Activated CD8-positive, alpha-beta T cell treated with anti-CD3 and anti-CD28 coated beads, Interleukin-2, amount 10 ng/mL, durations not matched to agents 7 days and 5 days (primary cell): ENCODE results near the gene MIPEP. TPM values are rescaled to one million over a fixed set of nuclear protein-coding genes. Genes with fewer than 3 reads are reported as not detected.

Experiments
- ATAC-seq: fragments of 150-1000 bp; cut with Tn5 transposase; one replicate; pipeline ENCODE4 v1.10.0; 2021; ENCODE audit warnings: moderate library complexity
- CTCF ChIA-PET: fragments of 350-600 bp; sonication (Branson Sonifier 250); formaldehyde crosslinking; loops from one replicate; lab custom pipeline; 2021; ENCODE audit warnings: antibody characterized with exemption; lab: Charles Lee
- POLR2A ChIA-PET: fragments of 350-600 bp; sonication (Branson Sonifier 250); formaldehyde crosslinking; loops from one replicate; lab custom pipeline; 2021; ENCODE audit warnings: antibody characterized with exemption; lab: Charles Lee
- DNase-seq: peaks from one replicate; pipeline ENCODE4 v3.0.0-alpha.2; 2020
- H3K27ac Mint-ChIP-seq: one replicate; pipeline ENCODE4 v1.8.0; 2021; ENCODE audit warnings: mild to moderate bottlenecking, mixed read lengths
- H3K27me3 Mint-ChIP-seq: one replicate; pipeline ENCODE4 v1.8.0; 2021; ENCODE audit warnings: low read depth, mixed read lengths
- H3K36me3 Mint-ChIP-seq: one replicate; pipeline ENCODE4 v1.8.0; 2021; ENCODE audit warnings: low read depth, mixed read lengths
- H3K4me1 Mint-ChIP-seq: one replicate; pipeline ENCODE4 v1.8.0; 2021; ENCODE audit warnings: low read depth, mixed read lengths
- H3K4me3 Mint-ChIP-seq: one replicate; pipeline ENCODE4 v1.8.0; 2021; ENCODE audit warnings: mild to moderate bottlenecking, mixed read lengths
- H3K9me3 Mint-ChIP-seq: one replicate; pipeline ENCODE4 v1.8.0; 2022; ENCODE audit warnings: mixed read lengths; ENCODE audit not compliant: insufficient read depth
- total RNA-seq, 2 experiments: library from RNA; stranded (reverse); gene quantifications; one replicate each; pipeline ENCODE4 v1.2.3, GENCODE V29; 2021

MIPEP gene
- total RNA-seq, 2 experiments from 2014 or later = 9.6 to 11.6 TPM

DNA sequence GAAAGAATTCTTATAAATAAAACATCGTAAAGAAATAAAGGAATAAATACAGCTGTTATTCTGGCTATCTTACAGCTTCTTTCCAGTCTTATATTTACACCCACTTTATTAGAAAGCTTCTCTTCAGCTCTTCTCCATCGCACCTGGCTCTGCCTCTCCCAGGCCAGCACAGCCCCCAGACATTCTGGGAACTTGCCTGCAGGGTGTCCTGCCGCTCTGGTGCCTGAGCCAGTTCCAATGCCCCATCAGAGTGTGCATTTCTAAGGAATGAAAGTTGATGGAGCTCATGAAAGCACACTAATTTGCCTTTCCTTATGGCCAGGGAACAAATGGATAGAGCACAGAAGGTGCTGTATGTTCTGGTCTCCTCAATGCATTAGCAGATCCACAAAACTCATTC lies 68.7 kb downstream of the MIPEP start:
- Mint-ChIP-seq H3K9me3 (peaks cover 7% of the 10 kb centered on the region), H3K36me3 (peaks cover 12% of the 10 kb centered on the region), H3K4me3 (no peak overlapping the region), H3K27me3 (no peaks in the 10 kb centered on the region), H3K27ac (no peak overlapping the region), H3K4me1 (peaks cover 4% of the 10 kb centered on the region)
- DNase-seq (no peak), ATAC-seq (no peak)
- POLR2A ChIA-PET = no interaction called here
- CTCF ChIA-PET = no interaction called here

DNA sequence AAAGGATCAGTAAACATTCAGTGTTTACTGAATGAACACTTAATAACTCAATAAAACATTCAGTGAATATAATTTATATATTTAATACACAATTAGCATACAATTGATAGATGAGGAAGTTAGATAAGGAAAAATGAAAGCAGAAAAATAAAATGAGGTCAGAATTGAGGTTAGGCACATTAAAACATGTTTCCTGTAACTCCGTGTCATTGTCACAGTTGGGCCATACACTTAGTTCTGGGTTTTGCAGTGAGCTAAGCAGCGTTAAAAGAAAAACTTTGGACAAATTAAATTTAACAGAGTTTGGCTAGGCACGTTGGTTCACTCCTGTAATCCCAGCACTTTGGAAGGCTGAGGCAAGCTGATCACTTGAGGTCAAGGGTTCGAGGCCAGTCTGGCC lies 71.4 kb downstream of the MIPEP start:
- Mint-ChIP-seq H3K4me1 (peaks cover 4% of the 10 kb centered on the region), H3K27ac (no peak overlapping the region), H3K27me3 (no peaks in the 10 kb centered on the region), H3K4me3 (no peak overlapping the region), H3K36me3 (peaks cover 5% of the 10 kb centered on the region), H3K9me3 (no peaks in the 10 kb centered on the region)
- ChIA-PET POLR2A (no interaction called here), CTCF (no interaction called here)
- no peak for DNase-seq
- ATAC-seq = no peak

DNA sequence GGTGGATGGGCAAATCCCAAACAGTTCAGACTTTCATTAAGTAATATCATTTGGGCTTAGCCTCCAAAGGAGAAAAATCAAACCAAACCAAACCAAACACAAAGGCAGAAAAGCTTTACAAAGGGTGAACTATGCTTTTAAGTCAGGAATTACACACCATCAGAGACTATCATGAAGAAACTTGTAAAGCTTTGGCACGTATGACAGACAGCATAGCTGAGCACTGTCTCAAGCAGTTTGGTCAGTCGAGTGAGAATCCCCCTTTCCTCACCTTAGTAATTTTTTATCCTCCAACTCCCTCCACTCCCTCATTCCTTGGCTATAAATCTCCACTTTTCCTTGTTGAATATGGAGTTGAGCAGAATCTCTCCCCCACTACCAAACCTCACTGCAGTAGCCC lies 72.1 kb downstream of the MIPEP start:
- ChIA-PET POLR2A (no interaction called here), CTCF (no interaction called here)
- no peaks in the 10 kb centered on the region for H3K36me3 Mint-ChIP-seq
- no peak overlapping the region for H3K27ac Mint-ChIP-seq
- no peaks in the 10 kb centered on the region for H3K9me3 Mint-ChIP-seq
- H3K4me3 Mint-ChIP-seq = no peak overlapping the region
- H3K4me1 Mint-ChIP-seq = peaks cover 4% of the 10 kb centered on the region
- no peak for DNase-seq
- H3K27me3 Mint-ChIP-seq = no peaks in the 10 kb centered on the region
- ATAC-seq = no peak

DNA sequence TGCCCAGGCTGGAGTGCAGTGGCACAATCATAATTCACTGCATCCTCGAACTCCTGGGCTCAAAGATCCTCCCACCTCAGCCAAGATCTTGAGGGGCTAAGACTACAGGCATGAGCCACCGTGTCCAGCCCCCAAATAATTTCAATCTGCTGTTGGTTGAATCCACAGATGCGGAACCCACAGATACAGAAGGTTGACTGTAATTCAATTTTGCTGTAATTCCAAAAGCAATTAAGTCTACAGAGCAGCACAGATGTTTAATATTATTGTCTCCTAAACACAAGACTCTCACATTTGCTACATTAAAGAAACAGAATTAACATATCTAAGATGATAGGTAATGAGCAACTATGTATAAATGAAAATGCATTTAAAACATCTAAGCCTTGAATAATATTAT lies 75.6 kb downstream of the MIPEP start:
- ATAC-seq = no peak
- no peaks in the 10 kb centered on the region for H3K9me3 Mint-ChIP-seq
- no peaks in the 10 kb centered on the region for H3K27me3 Mint-ChIP-seq
- H3K4me1 Mint-ChIP-seq = peaks cover 4% of the 10 kb centered on the region
- DNase-seq = no peak
- H3K36me3 Mint-ChIP-seq = no peaks in the 10 kb centered on the region
- ChIA-PET CTCF (no interaction called here), POLR2A (no interaction called here)
- H3K4me3 Mint-ChIP-seq = no peak overlapping the region
- H3K27ac Mint-ChIP-seq = no peak overlapping the region

DNA sequence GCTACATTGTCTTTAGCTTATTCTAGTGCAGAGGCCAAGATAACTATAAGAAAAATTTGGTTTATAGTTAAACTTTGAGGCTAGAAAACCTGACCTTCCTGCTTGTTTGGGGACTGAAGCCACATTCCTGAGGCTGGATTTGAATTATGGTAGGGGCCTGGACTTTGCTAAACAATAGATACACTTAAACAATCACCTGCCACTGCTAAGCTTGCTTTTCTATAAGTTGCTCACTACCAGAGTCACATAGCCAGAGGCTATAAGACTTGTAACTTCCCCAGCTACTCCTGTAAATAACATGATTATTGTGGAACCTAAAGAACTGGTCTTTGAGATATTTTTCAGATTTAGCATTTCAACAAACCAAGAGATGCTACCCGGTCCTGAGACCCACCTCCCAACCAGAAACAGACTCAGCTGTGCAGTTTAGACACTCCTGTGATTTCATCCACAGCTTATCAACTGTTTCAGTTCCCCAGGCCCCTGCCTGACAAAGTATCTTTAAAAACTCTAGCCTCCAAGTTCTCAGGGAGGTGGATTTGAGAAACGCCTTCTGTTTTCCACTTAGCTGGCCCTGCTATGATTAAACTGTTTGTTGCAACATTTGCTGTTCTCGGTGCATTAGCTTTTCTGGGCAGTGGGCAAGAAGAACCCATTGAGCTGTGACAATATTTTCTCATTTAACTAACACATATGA lies 77.7 kb downstream of the MIPEP start:
- Mint-ChIP-seq H3K36me3 (no peaks in the 10 kb centered on the region), H3K27ac (no peak overlapping the region), H3K27me3 (no peaks in the 10 kb centered on the region), H3K9me3 (no peaks in the 10 kb centered on the region), H3K4me1 (no peaks in the 10 kb centered on the region), H3K4me3 (no peak overlapping the region)
- ChIA-PET POLR2A (no interaction called here), CTCF (no interaction called here)
- no peak for ATAC-seq
- no peak for DNase-seq

DNA sequence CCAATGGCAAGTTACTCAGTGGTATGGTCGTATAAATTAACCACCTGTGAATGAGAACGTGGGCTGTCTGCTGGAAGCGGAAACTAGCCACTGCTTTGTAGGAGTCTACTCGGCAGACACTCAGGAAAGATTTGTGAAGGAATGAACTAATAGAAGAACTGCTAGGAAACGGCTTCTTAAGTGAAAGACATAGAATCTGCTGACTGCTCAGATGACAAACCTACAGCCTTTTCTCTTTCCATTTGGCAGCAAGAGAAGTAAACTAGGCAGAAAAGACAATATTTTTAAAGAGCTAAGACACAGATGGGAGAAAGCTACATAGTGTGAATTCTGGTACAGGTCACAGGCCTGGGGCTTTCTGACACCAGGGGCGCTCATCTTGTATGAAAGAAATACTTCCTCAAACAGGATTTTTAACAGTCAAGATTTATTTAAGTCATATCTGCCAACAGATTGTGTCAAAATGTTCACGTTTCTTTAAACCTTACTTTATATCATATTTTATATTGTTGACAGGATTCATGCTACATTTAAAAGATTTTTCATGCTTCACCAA lies 78.4 kb downstream of the MIPEP start:
- Mint-ChIP-seq H3K4me3 (no peak overlapping the region), H3K27ac (no peak overlapping the region), H3K27me3 (no peaks in the 10 kb centered on the region), H3K4me1 (no peaks in the 10 kb centered on the region), H3K36me3 (no peaks in the 10 kb centered on the region), H3K9me3 (no peaks in the 10 kb centered on the region)
- CTCF ChIA-PET = no interaction called here
- POLR2A ChIA-PET = no interaction called here
- DNase-seq (no peak), ATAC-seq (no peak)

DNA sequence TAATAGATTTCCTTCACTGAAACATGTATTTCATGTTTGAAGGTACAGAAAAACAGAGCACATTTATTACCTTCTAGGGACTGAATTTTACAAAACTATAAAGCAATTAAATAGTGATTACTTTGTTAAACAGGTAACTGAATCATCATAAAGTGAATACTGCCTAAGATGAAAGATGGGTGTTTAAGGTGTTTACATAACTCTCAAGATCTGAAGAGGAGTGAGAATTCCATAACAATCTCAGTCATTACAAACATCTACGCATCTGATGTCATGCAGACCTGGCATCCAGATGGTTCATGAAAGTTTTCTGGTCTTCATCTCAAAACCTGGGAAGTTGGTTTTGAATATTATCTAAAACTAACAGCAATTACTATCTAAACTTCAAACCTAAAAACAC lies 80.4 kb downstream of the MIPEP start:
- DNase-seq (no peak), ATAC-seq (no peak)
- Mint-ChIP-seq H3K36me3 (peaks cover 2% of the 10 kb centered on the region), H3K27me3 (no peaks in the 10 kb centered on the region), H3K27ac (no peak overlapping the region), H3K9me3 (no peaks in the 10 kb centered on the region), H3K4me3 (no peak overlapping the region), H3K4me1 (no peaks in the 10 kb centered on the region)
- ChIA-PET POLR2A (no interaction called here), CTCF (no interaction called here)

DNA sequence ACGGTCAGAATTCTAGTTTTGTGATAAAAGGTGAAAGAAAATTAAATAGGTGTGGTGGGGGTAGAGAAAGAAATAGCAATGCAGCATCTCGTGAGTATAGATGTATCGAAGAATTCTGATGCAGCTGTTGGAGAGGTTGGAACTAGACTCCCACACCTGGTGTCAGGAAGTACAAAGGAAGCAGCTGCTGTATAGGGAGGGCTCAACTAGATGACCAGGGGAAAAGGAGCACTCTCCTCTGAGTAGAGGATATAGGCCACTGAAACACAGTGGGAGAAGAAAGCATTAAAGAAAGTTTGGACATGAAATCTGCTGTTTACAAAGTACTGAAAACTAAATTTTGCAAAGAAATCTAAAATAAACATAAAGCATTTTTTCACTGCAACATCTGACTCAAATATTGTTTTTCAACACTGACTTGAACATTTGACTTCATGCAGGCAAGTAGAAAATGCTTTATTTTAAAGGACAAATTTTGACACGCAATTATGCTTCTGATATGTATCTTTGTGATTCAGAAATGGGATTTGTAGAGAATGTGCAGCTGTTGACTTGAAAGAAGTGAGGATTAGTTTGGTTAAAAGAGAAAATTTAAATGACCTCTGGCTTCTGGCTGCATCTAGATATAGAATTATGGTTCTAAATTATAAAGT lies 82.2 kb downstream of the MIPEP start:
- H3K4me3 Mint-ChIP-seq = no peak overlapping the region
- no peaks in the 10 kb centered on the region for H3K27me3 Mint-ChIP-seq
- H3K27ac Mint-ChIP-seq = no peak overlapping the region
- POLR2A ChIA-PET = no interaction called here
- peaks cover 8% of the 10 kb centered on the region for H3K36me3 Mint-ChIP-seq
- CTCF ChIA-PET = no interaction called here
- no peak for ATAC-seq
- no peaks in the 10 kb centered on the region for H3K4me1 Mint-ChIP-seq
- H3K9me3 Mint-ChIP-seq = no peaks in the 10 kb centered on the region
- DNase-seq = no peak

DNA sequence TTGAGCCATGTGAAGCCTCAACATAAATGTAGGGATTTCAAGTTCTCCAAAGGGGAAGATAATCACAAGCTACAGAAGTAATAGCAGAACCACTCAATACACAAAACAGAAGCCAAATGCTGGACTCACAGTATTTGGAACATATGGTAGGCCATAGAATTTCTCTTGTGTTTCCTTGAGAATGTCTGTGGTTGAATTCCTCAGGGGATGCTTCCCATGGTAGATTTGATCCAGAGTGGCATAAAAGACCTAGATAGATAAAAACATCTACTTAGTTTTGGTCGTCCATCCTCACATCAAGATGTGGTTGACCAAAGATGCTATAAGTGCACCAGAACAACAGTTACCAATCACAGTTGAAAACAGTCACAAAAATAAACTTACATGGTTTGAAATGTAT lies 83.4 kb downstream of the MIPEP start:
- no peaks in the 10 kb centered on the region for H3K27me3 Mint-ChIP-seq
- no peak overlapping the region for H3K27ac Mint-ChIP-seq
- no peak for ATAC-seq
- ChIA-PET CTCF (no interaction called here), POLR2A (no interaction called here)
- no peaks in the 10 kb centered on the region for H3K4me1 Mint-ChIP-seq
- no peak for DNase-seq
- H3K36me3 Mint-ChIP-seq = peaks cover 8% of the 10 kb centered on the region
- no peak overlapping the region for H3K4me3 Mint-ChIP-seq
- no peaks in the 10 kb centered on the region for H3K9me3 Mint-ChIP-seq

DNA sequence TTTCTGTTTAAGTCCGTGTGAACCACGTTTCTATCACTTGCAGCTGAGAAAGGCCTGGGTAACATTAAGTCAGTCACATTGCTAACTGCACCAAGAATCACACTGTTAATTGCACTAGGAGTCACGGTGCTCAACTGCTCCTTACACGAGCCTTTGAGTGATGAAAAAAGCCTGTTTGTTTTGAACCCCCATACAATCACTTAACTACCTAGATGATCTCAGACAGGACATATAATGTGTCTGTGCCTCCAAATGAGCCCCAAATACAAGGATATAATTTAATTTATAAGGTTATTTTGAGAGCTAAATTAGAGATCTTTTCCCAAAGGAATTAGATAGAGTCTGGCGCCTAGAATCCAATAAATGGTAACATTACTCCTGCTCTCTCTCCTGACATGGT lies 84.1 kb downstream of the MIPEP start:
- Mint-ChIP-seq H3K4me1 (no peaks in the 10 kb centered on the region), H3K27me3 (no peaks in the 10 kb centered on the region), H3K36me3 (peaks cover 8% of the 10 kb centered on the region), H3K9me3 (no peaks in the 10 kb centered on the region), H3K27ac (no peak overlapping the region), H3K4me3 (no peak overlapping the region)
- POLR2A ChIA-PET = no interaction called here
- no peak for ATAC-seq
- CTCF ChIA-PET = no interaction called here
- DNase-seq = no peak

DNA sequence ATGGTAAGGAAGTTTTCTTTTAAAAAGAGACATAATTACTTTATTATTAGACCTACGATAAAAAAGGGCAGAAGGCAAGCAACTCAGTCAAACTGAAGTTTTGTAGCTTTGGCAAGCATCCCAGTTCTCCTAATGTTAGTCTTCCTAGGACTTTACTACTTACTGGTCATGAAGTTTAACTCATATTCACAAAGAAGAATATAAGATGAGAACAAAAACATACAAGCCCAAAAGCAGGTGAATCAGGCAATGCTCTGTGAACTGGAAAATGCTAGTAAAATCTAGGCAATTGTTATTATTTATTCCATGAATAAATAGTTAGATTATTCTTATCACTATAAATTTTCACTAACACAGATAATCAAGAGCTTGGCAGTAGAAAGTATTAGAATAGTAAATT lies 85.0 kb downstream of the MIPEP start:
- no peaks in the 10 kb centered on the region for H3K4me1 Mint-ChIP-seq
- H3K4me3 Mint-ChIP-seq = no peak overlapping the region
- CTCF ChIA-PET = no interaction called here
- peaks cover 8% of the 10 kb centered on the region for H3K36me3 Mint-ChIP-seq
- no peaks in the 10 kb centered on the region for H3K27me3 Mint-ChIP-seq
- H3K9me3 Mint-ChIP-seq = no peaks in the 10 kb centered on the region
- H3K27ac Mint-ChIP-seq = no peak overlapping the region
- ATAC-seq (no peak), DNase-seq (no peak)
- POLR2A ChIA-PET = no interaction called here

DNA sequence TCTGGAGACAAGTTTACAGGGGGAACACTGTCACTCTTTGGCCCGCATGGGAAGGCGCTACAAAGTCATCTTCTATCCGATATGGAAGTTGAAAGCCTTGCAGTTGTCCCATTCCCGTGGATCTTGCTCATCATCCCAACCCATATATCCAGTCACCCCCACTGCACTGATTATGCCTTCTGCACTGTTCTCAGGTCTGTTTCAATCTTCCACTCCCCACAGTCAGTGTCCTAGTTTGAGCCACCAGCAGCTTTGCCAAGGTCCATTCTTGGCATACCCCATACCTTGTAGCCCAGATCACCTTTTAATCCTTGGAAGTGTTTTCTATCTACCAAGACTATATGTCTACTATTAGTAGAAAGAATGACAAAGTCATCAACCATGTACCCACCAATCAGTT lies 88.1 kb downstream of the MIPEP start:
- ChIA-PET CTCF (no interaction called here), POLR2A (no interaction called here)
- H3K9me3 Mint-ChIP-seq = no peaks in the 10 kb centered on the region

More for the DNA sequence above, 88.1 kb downstream of the MIPEP start:
- no peak for ATAC-seq
- Mint-ChIP-seq H3K4me3 (no peak overlapping the region), H3K27ac (no peak overlapping the region), H3K4me1 (no peaks in the 10 kb centered on the region), H3K36me3 (peaks cover 12% of the 10 kb centered on the region), H3K27me3 (no peaks in the 10 kb centered on the region)
- DNase-seq = no peak
